NK-92 treated with Interleukin-12 subunit alpha and Interleukin-12 subunit beta, amount 100 ng/mL, for 24 hours (cell line): Measurements from ENCODE around the gene LMX1B.

Experiments
- DNase-seq: peaks from one replicate; lab custom pipeline; 2025; lab: John Stamatoyannopoulos, UW

Gene LMX1B

DNA sequence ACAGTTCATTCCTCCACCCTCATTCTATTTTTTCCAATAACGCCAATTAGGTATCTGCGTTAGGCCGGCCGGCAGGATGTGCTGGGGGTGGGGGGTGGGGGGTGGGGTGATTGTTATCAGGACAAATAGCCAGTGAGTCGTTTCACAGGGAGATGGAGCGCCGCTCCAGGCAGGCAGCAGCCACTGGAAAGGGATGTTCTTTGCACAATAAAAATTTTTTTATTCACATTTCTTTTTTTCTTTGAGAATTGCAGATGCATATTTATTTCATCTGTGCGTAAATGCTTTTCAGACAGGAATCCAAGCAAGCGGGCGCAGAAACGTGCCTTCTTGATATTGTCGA lies 4.1 kb downstream of the LMX1B start:
- DNase-seq, result no peak

DNA sequence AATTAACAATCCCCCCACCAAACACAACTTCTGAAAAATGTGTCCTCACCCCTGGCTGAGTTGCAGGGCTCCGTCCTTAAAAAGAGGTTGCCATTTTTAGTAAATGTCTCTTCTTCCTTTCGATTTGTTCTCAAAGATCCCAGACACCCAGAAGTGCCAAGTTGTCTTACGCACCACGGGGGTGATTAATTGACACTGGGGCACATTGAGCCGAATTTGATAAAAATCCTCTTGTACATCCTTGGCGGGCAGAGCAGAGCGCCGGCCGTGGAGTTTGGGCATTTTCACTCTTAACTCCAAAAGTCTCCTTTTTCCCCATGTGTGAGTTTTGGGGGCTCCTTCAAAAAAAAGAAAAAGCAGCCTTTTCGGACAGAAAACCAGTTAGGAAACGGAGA lies 4.5 kb downstream of the LMX1B start:
- no peak for DNase-seq

DNA sequence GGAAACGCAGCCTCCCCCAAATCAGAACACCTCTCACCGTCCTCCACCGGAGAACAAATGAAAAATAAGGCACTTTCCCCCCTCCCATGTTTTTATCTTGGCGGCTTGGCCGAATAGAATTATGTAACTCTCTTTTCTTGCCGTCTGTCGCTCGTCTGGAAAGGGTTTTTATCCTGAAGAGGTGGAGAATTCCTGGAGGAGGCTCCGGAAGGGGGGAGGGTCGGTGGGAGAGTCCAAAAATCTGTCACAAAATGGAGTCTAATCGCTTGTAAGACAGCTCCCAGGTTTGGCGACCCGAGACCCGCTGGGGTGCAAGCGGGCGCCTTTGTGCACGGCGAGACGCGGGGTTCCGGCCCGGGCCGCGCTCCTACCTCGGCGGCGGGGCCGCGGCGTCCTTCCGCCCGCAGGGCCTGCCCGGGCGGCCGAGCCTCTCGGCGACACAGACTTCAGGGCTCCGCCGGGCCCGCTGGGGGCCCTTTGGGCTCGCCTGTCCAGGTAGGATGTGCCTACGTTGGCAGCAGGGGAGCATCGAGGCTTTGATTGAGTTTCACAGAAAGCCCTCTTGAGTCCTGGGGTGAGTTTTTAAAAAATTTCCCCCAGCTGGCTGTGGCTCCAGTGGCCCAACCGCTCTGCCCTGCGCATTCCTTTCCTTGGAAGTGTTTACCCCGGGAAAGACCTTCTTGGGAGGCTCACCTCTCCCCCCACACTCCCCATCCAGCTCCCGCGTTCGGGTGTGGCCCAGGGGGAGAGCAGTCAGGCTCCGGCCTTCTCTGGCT lies 5.0 kb downstream of the LMX1B start:
- no peak for DNase-seq

- no peak for DNase-seq
These were observed 5.8 kb downstream of the LMX1B start for GRCh38 chr9:126619361-126620135.

- no peak for DNase-seq
These were observed 6.8 kb downstream of the LMX1B start for GRCh38 chr9:126620478-126620877.

- no peak for DNase-seq
These were observed 7.6 kb downstream of the LMX1B start for GRCh38 chr9:126621061-126621918.

DNA sequence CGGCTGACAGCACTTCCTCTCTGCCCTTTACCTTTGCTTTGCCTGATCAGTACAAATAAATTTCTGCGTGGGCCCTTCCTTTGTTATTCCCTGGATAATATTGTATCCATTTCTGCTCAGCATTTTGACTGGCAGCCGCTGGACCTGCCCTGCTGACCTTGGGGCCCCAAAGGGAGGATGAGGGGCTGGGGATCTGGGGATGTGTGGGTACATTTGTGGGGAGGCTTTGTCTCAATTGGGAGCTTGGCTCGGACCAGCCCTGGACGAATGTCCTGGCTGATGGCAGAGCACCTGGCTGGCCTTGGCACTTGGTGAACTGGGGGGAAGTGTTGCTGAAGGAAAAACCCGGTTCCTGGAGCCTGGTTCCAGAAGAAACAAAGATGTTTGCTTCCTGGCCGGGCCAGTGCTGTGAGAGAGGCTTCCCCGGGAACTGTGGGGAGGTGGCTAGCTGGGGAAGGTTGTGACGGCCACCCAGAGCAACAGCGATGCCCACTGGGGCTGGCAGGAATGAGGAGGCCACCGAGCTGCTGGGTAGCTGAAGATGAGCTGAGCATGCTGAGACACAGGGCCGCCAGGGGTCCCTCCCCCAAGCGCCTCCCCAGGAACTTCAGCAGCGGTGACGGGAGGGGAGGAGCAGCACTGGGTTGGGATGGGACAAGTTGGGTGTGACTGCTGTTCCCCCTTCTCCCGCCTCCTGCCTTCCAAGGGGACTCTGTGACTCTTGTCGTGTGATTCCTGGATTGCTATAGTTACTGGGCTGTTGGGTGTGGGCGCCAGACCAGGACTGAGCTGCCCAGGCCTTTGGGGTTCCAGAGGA lies 8.4 kb downstream of the LMX1B start:
- DNase-seq, result no peak

GRCh38 chr9:126623314-126623666 lies 9.6 kb downstream of the LMX1B start:
- no peak for DNase-seq

DNA sequence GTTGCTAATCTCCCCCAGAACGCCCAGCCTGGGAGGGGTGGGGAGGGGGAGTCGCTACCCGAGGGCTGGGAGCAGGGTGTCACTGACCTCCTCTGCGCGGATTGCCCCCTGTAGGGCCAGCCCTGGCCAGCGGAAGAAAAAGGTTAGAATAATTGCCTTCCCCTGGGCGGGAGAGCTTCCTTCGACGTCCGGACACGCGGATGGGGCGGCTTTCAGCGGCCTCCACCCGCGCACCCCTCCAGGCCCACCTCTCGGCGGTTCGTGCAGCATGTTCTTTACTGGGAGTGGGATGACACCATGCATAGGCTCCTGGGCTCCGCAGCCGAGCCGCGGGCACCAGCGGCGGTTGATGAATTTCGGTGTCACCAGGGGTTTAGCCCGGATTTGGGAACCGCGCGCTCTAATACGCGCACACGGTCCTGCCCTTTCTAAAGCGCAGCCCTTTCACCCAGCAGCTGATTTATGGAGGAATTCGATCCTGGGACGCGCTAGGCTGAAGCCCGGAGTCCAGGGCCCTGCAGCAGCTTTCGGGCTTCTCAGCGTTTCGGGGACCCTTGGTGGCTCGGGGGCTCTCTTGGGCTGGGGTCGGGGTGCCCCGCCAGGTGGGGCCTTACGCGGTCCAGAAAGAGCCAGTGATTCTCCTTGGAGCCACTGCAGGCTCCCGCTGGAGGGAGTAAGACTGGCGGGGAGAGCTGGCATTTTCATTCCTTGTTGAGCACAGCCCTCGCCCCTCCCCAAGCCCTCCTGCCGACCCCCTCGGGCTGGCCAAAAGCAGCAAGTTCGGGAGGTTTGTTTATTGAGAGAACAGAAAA lies 10.1 kb downstream of the LMX1B start:
- no peak for DNase-seq

GRCh38 chr9:126624479-126624826 lies 10.7 kb downstream of the LMX1B start:
- no peak for DNase-seq

DNA sequence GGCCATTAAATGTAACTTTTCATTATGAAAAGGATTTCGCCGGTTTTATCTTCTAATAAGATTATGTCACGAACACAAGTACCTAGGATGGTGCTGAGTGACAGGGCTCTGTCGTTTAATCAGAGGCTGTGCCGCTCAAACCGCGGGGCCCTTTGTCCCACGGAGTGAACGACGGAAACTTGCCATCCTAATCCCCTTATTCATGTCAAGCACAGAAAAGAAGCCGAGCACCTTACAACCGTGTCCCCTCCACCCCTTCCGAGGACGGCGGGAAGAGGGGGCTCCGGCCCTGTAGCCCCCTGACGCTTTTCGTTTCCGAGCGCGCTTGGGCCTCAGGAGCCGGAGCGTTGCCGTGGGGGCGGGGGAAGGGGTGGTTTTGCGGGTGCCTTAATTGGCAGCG lies 11.2 kb downstream of the LMX1B start:
- DNase-seq, result no peak

DNA sequence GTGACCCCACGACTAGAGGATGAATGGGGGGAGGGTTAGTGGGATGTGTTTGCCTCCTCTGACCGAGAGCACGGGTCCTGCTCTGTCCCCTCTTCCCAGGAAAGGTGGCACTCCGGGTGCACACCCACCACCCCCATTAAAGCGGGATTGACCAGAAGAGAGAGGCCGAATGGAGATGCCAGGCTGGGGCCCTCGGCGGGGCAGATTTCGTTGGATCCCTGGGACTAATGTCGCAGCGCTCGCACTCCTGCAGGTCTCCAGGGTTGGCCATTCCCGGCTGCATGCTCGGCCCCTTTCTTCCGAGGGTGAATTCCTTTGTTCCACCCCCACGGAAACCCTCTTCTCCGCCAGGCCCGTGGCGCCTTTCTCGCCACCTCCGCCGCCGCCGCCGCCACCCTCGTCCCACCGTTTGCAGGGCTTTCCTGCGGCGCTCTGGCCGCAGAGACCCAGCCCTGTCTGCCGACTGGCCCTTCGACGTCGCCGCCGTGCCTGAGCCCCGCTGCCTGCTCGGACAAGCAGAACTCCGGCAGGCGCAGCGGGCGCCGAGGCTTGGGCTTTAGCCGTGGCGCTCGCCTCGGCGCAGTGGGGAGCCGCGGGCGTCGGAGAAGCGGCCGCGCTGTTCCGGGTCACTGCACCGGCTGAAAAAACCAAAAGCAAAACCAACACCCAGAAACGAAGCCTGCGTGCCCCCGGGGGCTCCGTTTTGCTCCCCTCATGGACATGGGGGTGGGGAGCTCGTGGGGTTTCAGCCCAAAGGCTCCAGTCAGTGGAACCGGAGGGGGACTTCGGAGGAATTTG lies 11.8 kb downstream of the LMX1B start:
- DNase-seq, result no peak

DNA sequence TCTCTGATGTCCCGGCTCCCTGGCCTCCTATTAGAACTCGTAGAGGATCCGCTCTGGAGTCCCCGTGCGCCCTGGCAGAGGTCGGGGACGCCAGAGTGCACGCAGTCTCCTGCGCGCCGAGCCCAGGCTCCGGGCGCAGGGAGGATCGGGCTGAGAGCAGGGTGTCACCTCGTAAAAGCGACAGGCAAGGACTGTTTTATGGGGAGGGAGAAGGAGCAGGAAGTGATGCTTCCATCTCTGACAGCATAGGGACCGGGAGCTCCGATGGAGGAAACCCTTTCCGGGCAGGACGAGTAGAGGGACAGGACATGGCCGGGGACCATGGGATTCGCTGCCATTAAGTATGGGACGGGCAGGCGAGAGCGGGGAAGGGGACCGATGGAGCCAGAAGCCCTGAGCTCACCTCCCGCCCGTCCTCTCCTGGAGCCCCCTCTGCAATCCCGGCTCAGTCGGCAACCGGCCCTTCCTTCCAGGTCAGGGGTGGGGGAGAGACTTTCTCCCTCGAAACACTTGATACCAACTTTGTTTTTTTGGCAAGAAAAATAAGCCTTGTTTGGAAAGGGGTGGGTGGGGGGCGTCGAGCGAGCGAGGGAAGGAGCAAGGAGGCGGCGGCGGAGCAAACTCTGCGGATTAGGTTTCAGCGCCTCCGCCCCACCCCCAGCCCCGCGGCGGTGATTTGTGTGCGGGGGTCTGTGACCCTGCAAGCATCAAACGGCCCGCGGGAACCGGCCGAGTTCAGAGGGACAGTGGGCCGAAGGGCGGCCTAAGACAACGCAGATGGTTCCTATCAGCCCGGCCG lies 12.6 kb downstream of the LMX1B start:
- DNase-seq, result no peak

DNA sequence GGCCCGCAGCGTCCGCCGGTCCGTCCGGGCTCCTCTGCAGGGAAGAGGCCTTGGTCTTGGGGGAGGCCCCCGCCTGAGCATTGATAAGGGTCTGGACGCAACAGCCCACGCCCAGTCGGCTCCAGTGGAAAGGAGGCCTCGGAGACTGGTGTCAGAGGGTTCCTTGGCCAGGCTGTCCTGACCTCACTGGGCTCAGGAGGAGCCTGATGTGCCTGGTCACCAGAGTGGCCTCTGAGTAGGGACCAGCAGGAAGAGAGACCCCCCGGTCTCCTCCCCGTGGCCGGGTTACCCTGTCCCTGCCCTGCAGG lies 13.2 kb downstream of the LMX1B start:
- no peak for DNase-seq

GRCh38 chr9:126628146-126628545 lies 14.4 kb downstream of the LMX1B start:
- DNase-seq, result no peak

- DNase-seq, result no peak
These were observed 15.4 kb downstream of the LMX1B start for GRCh38 chr9:126628969-126629674.

DNA sequence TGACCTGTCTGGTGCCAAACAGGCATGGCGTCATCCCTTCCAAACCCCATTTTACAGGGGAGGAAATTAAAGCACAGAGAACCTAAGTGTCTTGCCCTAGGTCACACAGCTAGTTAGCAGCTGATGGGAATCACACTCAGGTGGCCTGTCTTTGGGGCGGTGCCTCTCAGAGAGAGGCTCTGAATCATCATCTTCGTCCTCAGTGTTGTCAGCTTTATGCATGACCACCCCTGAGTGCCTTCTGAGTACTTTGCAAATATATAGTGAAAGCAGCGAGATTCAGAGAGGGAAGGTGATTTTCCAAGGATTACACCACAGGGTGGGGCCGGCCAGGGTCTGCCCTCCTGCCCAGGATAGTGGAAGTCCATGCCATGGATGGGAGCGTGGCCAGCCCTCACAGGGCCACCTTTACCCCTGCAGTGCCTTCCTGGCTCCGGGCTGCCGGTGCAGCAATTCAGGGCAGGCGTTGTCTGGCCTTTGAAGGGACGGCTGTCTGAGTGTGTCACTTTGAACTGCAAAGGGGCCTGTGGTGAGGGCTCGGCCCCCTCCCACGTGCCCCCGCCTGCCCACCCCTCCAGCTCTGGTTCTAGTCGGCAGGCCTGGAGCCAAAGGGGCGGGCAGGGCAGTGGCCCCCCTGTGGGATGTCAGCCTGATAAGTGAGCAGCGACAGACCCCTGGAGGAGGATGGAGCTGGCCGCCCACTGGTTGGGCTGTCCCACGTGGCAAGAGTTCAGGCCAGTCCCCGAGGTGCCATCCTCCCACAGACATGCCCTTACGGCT lies 16.9 kb downstream of the LMX1B start:
- DNase-seq, result no peak

DNA sequence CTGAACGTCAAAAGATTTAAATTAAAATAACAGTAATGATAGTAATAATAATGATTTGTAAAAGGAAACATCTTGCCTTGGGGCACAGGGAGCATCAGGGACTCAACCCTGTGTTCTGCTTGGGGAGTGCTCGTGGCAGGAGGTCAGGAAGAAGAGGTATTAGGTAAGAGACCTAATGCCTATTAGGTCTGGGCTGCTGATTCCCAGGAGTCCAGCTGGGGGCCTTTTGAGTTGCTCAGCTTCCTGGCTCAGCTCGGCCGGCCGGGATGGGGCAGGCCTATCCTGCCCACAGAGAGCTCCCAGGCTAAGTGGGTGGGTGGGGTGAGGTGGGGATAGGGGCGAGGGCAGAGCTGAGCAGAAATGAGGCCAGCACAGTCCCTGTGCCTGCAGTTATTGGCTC lies 17.5 kb downstream of the LMX1B start:
- DNase-seq, result no peak
